Retinal pigment epithelial cell (primary cell): ENCODE measurements around the gene CDH13.

Experiments used
- DNase-seq: peaks from one replicate; pipeline ENCODE4 v3.0.0-alpha.2; 2010; ENCODE audit warnings: low read depth
- H3K4me3 ChIP-seq: 2 replicates; pipeline ENCODE4 v1.5.1; 2011; ENCODE audit warnings: mild to moderate bottlenecking, low read length, control low read depth, moderate library complexity
- TF ChIP-seq, protein P1 (sequence below): conservative IDR thresholded peaks from 2 replicates; pipeline ENCODE4 v1.5.1; 2011; ENCODE audit warnings: low read depth, low read length, control low read depth, inconsistent platforms

The CDH13 gene

GRCh38 chr16:83046664-83047063, 419.9 kb downstream of the CDH13 start:
- H3K4me3 ChIP-seq: no peak overlapping the region
- TF ChIP-seq, protein P1, sequence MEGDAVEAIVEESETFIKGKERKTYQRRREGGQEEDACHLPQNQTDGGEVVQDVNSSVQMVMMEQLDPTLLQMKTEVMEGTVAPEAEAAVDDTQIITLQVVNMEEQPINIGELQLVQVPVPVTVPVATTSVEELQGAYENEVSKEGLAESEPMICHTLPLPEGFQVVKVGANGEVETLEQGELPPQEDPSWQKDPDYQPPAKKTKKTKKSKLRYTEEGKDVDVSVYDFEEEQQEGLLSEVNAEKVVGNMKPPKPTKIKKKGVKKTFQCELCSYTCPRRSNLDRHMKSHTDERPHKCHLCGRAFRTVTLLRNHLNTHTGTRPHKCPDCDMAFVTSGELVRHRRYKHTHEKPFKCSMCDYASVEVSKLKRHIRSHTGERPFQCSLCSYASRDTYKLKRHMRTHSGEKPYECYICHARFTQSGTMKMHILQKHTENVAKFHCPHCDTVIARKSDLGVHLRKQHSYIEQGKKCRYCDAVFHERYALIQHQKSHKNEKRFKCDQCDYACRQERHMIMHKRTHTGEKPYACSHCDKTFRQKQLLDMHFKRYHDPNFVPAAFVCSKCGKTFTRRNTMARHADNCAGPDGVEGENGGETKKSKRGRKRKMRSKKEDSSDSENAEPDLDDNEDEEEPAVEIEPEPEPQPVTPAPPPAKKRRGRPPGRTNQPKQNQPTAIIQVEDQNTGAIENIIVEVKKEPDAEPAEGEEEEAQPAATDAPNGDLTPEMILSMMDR: no peak
- DNase-seq: no peak

DNA sequence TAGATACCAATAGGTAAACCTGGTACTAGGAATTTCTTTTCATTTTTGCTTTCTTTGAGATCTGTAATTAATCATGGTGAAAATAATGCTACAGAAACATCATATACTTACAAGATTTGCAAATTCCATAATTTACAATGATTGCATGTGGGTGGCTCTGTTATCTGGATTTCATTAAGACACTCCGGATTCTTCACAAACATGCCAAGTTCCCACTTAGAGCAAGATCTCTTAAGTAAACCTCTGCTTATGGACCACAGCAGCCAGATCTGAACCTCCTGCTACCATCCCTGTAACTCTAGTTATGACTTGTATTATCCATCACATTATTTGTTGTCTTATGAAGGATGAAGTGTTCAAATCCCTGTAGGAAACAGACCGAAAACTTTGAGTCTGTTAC, 424.7 kb downstream of the CDH13 start:
- DNase-seq: no peak
- TF ChIP-seq, protein P1: no peak
- H3K4me3 ChIP-seq: no peak overlapping the region

DNA sequence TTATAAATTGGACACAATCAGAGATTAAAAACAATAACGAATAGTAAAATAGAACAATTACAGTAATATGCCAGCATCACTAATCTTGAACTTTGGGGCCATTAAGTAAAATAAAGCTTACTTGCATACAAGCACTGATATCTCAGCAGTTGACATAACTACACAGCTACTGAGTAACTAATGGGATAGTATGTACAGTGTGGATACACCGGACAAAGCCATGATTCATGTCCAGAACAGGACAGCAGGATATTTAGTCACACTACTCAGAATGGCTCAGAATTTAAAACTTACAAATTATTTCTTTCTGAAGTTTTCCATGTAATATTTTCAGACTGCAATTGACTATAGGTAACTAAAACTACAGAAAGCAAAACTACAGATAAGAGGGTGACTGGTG, 427.5 kb downstream of the CDH13 start:
- DNase-seq: no peak
- TF ChIP-seq, protein P1: no peak

GRCh38 chr16:83058376-83058775, 431.6 kb downstream of the CDH13 start:
- TF ChIP-seq, protein P1: no peak
- H3K4me3 ChIP-seq: no peak overlapping the region
- DNase-seq: no peak

More for the DNA sequence above, 427.5 kb downstream of the CDH13 start:
- H3K4me3 ChIP-seq: no peak overlapping the region

DNA sequence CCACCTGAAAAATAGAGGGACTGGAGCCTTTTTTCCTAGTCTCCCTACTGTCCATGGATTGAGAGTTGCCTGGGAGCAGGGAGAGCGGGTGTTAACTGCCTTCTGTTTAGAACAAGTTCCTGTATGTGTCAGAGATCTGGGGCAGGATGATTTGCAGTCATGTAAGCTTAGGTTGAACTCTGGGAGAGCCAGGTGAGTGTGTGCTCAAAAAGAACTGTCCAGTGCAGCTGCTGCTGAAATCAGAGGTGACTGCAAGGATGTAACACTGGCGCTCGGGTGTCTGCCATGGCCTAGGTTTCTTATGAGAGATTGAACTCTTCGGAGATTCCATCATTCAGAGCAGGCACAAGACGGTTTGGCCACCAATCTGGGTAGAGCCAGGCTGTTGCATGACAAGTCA, 432.5 kb downstream of the CDH13 start:
- DNase-seq: no peak
- no peak overlapping the region for H3K4me3 ChIP-seq
- TF ChIP-seq, protein P1: no peak

GRCh38 chr16:83066011-83066410, 439.2 kb downstream of the CDH13 start:
- DNase-seq: no peak
- no peak overlapping the region for H3K4me3 ChIP-seq
- TF ChIP-seq, protein P1: no peak

DNA sequence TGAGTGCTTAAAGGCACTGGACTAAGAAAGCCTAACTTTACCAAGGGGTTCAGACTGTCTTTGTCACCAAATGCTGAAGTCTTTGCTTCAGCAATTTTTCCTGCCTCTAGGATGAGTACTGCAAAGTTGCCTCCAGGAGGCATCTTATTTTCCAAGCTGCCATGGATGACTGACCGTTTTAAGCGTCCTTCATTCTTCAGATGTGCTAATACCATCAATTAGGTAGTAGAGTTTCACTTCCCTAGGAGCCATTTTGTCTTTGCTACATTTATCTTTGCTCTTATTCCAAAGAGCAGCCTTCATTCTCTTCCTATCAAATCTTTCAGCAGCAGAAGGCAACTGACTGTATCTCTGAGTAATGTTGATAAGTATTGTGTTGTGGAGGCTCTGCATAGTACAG, 440.1 kb downstream of the CDH13 start:
- TF ChIP-seq, protein P1: no peak
- no peak for DNase-seq

More for the DNA sequence above, 440.1 kb downstream of the CDH13 start:
- H3K4me3 ChIP-seq: no peak overlapping the region
